Fibroblast of peridontal ligament (primary cell): ENCODE results near the gene NNMT.

Experiments used
- DNase-seq: peaks from one replicate; pipeline ENCODE4 v3.0.0-alpha.2; 2010; ENCODE audit errors: extremely low read depth

The NNMT gene

DNA sequence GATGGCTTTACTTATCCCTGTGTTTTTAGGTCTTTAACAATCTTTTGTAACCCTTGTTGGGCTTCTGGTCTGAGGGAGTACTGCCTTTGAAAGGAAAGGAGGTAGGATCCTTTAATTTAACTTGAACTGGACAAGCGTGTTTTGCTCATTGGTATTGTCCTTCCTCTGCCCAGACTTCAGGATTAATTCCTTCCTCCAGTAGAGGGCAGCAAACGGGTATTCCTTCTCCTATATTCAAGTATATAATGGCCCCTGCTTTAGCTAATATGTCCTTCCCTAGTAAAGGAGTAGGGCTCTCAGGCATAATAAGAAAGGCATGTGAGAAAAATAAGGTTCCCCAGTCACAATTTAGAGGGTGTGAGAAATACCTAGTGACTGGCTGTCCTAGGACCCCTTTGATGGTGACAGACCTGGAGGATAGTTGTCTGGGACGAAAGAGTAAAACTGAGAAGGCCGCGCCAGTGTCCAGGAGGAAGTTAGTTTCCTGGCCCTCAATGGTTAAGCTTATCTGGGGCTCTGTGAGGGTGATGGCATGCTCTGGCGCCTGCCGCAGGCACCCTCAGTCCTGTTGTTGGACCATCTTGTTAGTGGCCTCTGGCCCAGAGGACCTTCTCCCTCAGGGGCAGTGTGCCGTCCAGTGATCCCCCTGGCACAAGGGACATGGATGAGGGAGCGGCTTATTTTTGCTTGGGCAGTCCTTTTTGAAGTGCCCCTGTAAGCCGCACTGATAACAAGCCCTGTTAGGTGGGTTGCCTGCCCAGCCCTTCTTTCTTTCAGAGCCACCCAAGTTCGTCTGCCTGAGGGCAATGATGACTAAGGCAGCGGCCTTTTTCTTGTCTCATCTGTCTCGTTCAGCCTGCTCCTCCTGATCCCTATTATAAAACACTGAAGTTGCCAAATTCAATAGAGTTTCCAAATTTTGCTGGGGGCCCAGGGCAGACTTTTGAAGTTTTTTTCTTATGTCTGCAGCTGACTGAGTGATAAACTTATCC is 52.3 kb downstream of the NNMT start:
- DNase-seq, result peak; percentile 91

DNA sequence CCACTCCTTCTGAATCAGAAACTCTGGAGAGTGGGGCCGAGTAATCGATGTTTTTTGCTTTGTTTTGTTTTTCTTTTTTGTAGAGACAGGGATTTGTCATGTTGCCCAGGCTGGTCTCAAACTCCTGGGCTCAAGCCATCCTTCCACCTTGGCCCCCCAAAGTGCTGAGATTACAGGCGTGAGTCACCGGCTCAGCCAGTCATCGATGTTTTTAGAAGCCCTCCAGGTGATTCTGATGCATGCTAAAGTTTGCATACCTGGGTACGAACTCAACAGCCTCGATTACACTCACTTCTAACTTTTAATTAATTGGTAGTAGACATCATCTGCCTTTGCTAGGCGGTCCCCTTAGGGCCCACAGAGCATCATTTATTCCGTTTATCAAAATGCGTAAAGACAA is 53.8 kb downstream of the NNMT start:
- DNase-seq, result no peak

DNA sequence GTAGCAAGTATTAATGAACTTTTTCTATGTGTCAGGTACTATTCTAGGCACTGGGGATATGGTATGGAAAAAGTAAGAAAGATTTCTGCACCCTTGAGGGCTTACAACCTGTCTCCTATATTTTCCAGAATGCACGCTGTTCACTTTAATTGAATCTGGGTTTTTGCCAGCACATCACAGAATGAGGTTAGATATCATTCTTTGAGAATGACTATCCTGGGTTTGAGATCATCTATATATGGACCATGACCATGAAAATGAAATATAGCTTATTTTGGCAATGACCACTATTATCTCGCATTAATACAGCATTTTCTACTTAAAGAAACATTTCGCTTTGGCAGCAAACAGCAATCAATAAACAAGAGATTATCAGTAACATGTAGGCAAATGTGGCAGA is 57.2 kb downstream of the NNMT start:
- no peak for DNase-seq

DNA sequence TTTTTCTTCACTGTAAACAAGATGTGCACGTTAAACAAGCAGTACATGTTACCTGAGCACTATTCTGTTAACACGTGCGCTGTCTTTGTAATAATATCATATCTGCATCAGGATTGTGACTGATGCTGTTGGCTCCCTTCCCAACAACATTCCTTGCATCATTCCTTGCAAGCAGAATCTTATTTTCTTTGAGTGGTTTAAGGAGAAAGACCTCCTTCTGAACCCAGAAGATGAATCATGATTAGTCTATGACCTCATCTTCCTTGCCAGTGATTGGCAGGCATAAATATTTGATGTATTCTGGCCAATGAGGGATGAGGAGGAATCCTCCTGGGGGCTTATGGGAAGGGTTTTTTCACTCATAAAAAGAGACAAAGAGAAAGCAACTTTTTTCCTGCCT is 57.9 kb downstream of the NNMT start:
- DNase-seq, result peak; percentile 91

DNA sequence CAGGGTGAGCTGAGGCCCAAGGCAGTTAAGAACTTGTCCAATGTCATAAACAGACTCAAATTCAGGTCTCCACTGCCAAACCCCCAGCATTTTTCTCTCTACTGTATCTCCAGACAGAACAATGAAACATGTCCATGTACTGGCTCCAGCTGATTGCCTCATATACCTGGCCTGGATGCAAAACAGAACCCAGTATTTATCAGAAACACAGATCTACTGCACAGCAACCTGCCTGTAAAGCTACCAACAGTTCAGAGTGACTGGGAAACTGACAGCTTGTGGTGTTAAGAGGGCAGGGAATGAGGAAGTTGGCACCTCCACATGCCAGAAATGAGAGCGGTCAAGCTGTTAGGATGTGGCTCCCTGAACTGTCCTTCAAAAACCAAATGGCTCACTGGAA is 62.5 kb downstream of the NNMT start:
- no peak for DNase-seq

DNA sequence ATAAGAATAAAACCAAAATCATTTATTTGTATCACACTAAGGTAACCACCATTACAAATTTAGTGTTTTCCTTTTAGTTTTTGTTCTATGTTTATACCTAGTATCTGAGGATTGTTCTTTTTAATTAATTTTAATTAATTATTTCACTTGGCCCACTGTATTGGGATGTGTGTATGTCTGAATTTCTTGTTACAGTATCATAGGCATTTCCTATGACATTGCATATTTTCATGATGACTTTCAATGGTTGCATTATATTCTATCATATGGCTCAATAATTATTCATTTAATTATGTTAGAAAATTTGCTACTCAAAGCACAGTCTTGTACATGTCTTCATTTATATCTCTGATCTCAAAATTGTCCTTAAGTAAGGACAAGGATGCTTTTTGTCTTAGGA is 63.1 kb downstream of the NNMT start:
- peak; percentile 9 for DNase-seq

DNA sequence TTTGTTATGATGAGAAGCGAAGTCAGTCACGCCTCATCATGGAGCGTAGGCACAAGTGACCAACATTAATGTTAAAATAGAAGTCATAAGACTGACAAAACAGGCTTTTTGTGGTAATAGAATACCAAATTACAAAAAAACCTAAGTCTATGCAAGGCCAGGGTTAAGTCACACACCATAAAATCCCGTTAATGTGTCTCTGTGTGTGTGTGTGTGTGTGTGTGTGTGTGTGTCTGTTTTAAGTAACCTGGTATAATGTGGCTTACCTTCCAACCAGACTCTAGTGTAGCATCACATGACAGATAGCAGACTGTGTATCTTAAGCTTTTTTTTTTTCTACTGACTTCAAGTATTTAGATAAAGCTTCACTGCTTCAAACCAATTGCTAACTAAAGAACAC is 66.1 kb downstream of the NNMT start:
- no peak for DNase-seq

DNA sequence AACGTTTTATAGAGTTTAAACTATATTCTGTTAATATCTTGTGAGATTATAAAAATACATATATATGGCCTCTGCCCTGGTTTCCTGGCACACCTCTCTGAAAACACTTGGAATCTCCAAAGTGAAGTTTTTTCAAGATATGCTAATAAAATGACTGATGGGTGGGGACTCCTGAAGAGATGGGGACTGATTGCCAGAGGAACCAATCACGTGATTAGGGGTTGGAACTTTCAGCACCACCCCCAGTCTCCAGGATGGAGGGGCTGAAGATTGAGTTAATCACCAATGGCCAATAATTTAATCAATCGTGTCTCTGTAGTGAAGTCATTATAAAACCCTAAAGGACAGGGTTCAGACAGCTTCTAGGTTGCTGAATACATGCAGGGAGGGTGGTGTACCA is 66.8 kb downstream of the NNMT start:
- no peak for DNase-seq
